OCI-LY7 (cell line): ENCODE measurements around the gene DNAH9. TPM values are rescaled to one million over a fixed set of nuclear protein-coding genes. Genes with fewer than 3 reads are reported as not detected.

ENCODE experiments used
- BruUV-seq: library from RNA; stranded (reverse); fragments of 400-500 nt; replicated peaks from 2 replicates; lab custom pipeline; 2021; lab: Mats Ljungman, UMichigan
- CTCF ChIA-PET: fragments of 300-600 bp; sonication (Branson Sonifier 250); formaldehyde crosslinking; loops from one replicate; lab custom pipeline; 2022; ENCODE audit warnings: antibody characterized with exemption; ENCODE audit not compliant: unreplicated experiment; lab: Charles Lee
- POLR2A ChIA-PET: fragments of 300-600 bp; sonication (Branson Sonifier 250); formaldehyde crosslinking; loops from one replicate; lab custom pipeline; 2022; ENCODE audit warnings: antibody characterized with exemption; lab: Charles Lee
- DNase-seq: peaks from one replicate; pipeline ENCODE4 v3.0.0-alpha.2; 2015; ENCODE audit warnings: low spot score
- H2AFZ ChIP-seq: fragments of 200-600 bp; sonication (generic), shearing (Covaris generic); 2 replicates; pipeline ENCODE4 v1.6.1; 2014; ENCODE audit warnings: mild to moderate bottlenecking, antibody characterized with exemption, low read length, moderate library complexity
- H3K27ac ChIP-seq: fragments of 200-600 bp; sonication (generic); 2 replicates; pipeline ENCODE4 v1.5.1; 2014; ENCODE audit warnings: mixed run types, low read depth, mild to moderate bottlenecking, moderate library complexity, low read length, inconsistent platforms; ENCODE audit not compliant: poor library complexity, severe bottlenecking
- H3K36me3 ChIP-seq: fragments of 200-600 bp; sonication (generic); 2 replicates; pipeline ENCODE4 v1.6.1; 2014; ENCODE audit warnings: mild to moderate bottlenecking, antibody characterized with exemption, low read length, moderate library complexity, mixed read lengths; ENCODE audit not compliant: insufficient read depth
- H3K4me1 ChIP-seq: fragments of 200-600 bp; sonication (generic); 2 replicates; pipeline ENCODE4 v1.5.1; 2014; ENCODE audit warnings: mild to moderate bottlenecking, low read length; ENCODE audit not compliant: insufficient read depth, poor library complexity, severe bottlenecking
- H3K4me2 ChIP-seq: fragments of 200-600 bp; sonication (generic); 2 replicates; pipeline ENCODE4 v1.6.1; 2014; ENCODE audit warnings: mild to moderate bottlenecking, low read length
- H3K4me3 ChIP-seq: fragments of 200-600 bp; sonication (generic); 2 replicates; pipeline ENCODE4 v1.5.1; 2014; ENCODE audit warnings: mild to moderate bottlenecking, low read depth, low read length; ENCODE audit not compliant: poor library complexity, severe bottlenecking
- H3K79me2 ChIP-seq: fragments of 200-600 bp; sonication (generic); 2 replicates; pipeline ENCODE4 v1.6.1; 2016; ENCODE audit warnings: low read depth, mild to moderate bottlenecking, low read length, moderate library complexity, mixed read lengths; ENCODE audit not compliant: insufficient read depth
- H3K9me2 ChIP-seq: fragments of 200-600 bp; sonication (generic); 2 replicates; pipeline ENCODE4 v1.6.1; 2016; ENCODE audit warnings: mild to moderate bottlenecking, low read length, mixed read lengths; ENCODE audit not compliant: insufficient read depth
- H3K9me3 ChIP-seq: fragments of 200-600 bp; sonication (generic); 2 replicates; pipeline ENCODE4 v1.6.1; 2014; ENCODE audit warnings: mild to moderate bottlenecking, mixed run types, low read length, mixed read lengths
- H4K20me1 ChIP-seq: fragments of 200-600 bp; sonication (generic); 2 replicates; pipeline ENCODE4 v1.6.1; 2014; ENCODE audit warnings: mild to moderate bottlenecking, antibody characterized with exemption, low read length, moderate library complexity, mixed read lengths; ENCODE audit not compliant: insufficient read depth
- EZH2phosphoT487 ChIP-seq: fragments of 200-600 bp; sonication (generic); IDR thresholded peaks from 2 replicates; pipeline ENCODE4 v1.6.1; 2018; ENCODE audit warnings: low read depth, borderline replicate concordance, mild to moderate bottlenecking, mixed run types, antibody characterized with exemption, low read length, moderate library complexity, mixed read lengths
- intact Hi-C: fragments of 100-400 bp; cut with micrococcal nuclease; formaldehyde crosslinking; loops from one replicate; pipeline ENCODE4 v1.10.0; 2022; ENCODE audit not compliant: unreplicated experiment
- total RNA-seq, 2 experiments: library from RNA; depleted of rRNA in 1 of 2; stranded (reverse); fragments of >200 nt in 1 of 2; shearing (Covaris generic) in 1 of 2; gene quantifications; 2 replicates each; pipeline ENCODE4 v1.2.3, GENCODE V29; 2014 to 2022
- TF ChIP-seq, protein P1 (sequence below): fragments of 200-600 bp; sonication (generic); conservative IDR thresholded peaks from 2 replicates; pipeline ENCODE4 v1.5.1; 2014; ENCODE audit warnings: mild to moderate bottlenecking, antibody characterized with exemption, low read length, moderate library complexity, mixed read lengths

The DNAH9 gene
- total RNA-seq, 2 experiments from 2014 or later = not detected

DNA sequence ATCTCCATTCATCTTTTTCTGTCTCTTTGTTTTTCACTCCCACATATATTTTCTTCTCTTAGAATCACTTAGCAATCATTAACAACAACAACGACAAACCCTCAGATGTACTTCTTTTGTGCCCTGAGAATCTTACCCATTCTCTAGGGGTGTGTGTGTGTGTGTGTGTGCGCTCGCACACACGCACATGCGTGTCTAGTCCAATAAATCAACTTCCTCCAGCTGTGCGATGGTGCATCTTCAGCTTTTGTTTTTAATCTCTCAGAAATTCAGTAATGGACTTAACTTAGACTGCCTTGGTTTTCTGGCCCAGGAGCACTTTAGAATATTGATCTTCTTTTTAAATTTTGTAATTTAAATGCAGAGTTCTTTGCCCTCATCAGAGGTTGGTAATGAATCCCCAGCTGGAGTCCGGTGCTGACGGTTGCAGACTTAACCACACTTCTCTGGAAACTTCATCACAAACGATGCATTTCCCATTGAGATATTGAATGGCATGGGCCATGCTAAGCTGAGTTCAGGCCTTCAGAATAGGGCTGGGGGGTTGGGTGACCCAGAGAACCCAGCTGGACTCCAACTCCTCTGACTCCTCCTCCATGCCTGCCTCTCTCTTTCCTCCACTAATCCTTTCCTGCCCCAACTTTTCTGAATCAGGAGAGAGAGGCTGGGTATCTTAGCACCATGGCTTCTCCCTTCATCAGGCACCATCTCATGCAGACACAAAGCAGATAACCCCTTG, 205.1 kb downstream of the DNAH9 start:
- intact Hi-C loops = no loop called here
- ChIA-PET CTCF (no interaction called here), POLR2A (no interaction called here)
- H4K20me1 ChIP-seq = no peaks in the 10 kb centered on the region
- H3K4me2 ChIP-seq = no peak overlapping the region
- no TSS peak for BruUV-seq
- H3K27ac ChIP-seq = no peak overlapping the region
- no peak for DNase-seq
- no peaks in the 10 kb centered on the region for H3K36me3 ChIP-seq
- no peaks in the 10 kb centered on the region for H3K79me2 ChIP-seq
- no peak overlapping the region for H2AFZ ChIP-seq
- no peaks in the 10 kb centered on the region for H3K4me1 ChIP-seq
- TF ChIP-seq, protein P1, sequence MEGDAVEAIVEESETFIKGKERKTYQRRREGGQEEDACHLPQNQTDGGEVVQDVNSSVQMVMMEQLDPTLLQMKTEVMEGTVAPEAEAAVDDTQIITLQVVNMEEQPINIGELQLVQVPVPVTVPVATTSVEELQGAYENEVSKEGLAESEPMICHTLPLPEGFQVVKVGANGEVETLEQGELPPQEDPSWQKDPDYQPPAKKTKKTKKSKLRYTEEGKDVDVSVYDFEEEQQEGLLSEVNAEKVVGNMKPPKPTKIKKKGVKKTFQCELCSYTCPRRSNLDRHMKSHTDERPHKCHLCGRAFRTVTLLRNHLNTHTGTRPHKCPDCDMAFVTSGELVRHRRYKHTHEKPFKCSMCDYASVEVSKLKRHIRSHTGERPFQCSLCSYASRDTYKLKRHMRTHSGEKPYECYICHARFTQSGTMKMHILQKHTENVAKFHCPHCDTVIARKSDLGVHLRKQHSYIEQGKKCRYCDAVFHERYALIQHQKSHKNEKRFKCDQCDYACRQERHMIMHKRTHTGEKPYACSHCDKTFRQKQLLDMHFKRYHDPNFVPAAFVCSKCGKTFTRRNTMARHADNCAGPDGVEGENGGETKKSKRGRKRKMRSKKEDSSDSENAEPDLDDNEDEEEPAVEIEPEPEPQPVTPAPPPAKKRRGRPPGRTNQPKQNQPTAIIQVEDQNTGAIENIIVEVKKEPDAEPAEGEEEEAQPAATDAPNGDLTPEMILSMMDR = no peak
- no peak for TF ChIP-seq EZH2phosphoT487
- H3K4me3 ChIP-seq = no peak overlapping the region
- no peaks in the 10 kb centered on the region for H3K9me3 ChIP-seq
- no peaks in the 10 kb centered on the region for H3K9me2 ChIP-seq

DNA sequence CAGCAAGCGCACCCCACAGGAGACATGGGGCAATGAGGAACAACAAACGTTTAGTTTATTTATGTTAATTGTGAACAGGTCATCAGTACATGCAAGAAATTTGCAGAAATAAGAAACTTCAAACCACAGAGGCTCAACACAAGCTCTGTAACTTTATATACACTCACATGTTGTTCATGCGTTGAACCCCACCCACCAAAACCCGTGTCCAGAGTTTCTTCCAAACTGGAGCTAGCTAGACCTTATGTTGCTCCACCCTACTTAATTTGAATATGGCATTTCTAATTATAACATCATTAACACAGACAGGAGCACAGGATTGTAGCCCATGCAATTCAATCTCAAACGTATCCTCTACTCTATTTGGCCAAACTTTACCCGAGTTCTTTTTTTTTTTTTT, 206.9 kb downstream of the DNAH9 start:
- Histone ChIP-seq H3K36me3 (no peaks in the 10 kb centered on the region), H3K27ac (no peak overlapping the region), H3K4me2 (no peak overlapping the region), H3K9me3 (no peaks in the 10 kb centered on the region), H3K79me2 (no peaks in the 10 kb centered on the region), H3K9me2 (no peaks in the 10 kb centered on the region), H3K4me3 (no peak overlapping the region), H2AFZ (no peak overlapping the region), H3K4me1 (no peaks in the 10 kb centered on the region), H4K20me1 (no peaks in the 10 kb centered on the region)
- intact Hi-C loops = no loop called here
- CTCF ChIA-PET = no interaction called here
- TF ChIP-seq, protein P1 = no peak
- TF ChIP-seq EZH2phosphoT487 = no peak
- POLR2A ChIA-PET = interaction anchor here (0.7 kb wide), 1 partner anchor 296 kb away, joined by 3 read pairs; no protein-coding TSS in a partner anchor
- BruUV-seq = no TSS peak
- no peak for DNase-seq

DNA sequence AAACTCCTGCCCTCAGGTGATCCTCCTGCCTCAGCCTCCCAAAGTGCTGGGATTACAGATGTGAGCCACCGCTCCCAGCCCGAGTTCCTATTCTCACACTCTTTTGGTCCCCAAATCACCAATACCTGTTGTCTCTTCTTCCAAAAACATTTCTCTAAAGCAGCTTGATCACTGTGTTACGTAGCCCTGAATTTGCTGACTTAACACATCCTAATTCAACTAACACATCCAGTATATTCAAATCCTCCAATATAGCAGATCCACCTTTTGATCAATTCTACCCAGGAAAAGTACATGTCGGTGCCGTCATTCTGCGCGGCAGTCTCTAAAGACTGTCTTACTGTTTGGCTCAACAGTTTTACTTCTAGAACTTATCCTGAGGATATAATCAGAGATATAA, 207.7 kb downstream of the DNAH9 start:
- Histone ChIP-seq H3K36me3 (no peaks in the 10 kb centered on the region), H3K4me1 (no peaks in the 10 kb centered on the region), H3K27ac (no peak overlapping the region), H3K79me2 (no peaks in the 10 kb centered on the region), H3K4me2 (no peak overlapping the region), H3K9me3 (no peaks in the 10 kb centered on the region), H2AFZ (no peak overlapping the region), H3K4me3 (no peak overlapping the region), H3K9me2 (no peaks in the 10 kb centered on the region), H4K20me1 (no peaks in the 10 kb centered on the region)
- ChIA-PET CTCF (no interaction called here), POLR2A (no interaction called here)
- DNase-seq = no peak
- intact Hi-C loops = no loop called here
- no TSS peak for BruUV-seq
- TF ChIP-seq EZH2phosphoT487 = no peak
- TF ChIP-seq, protein P1 = no peak
